ENCODE results near the gene C1QL4. TPM values are rescaled to one million over a fixed set of nuclear protein-coding genes. Genes with fewer than 3 reads are reported as not detected.
"Not testable (repeated sequence)": the region's sequence is repeated elsewhere in the genome, so short reads cannot be mapped to it uniquely, and the experiment has no call there.

C1QL4 gene
- not detected for total RNA-seq

- peak; percentile 89 for DNase-seq
These were observed at the start of gene C1QL4 for GRCh38 chr12:49336645-49337584. Gene C1QL4 (minus strand): TSS chr12:49337188. CDS start chr12:49336477, 711 bp downstream.

DNA sequence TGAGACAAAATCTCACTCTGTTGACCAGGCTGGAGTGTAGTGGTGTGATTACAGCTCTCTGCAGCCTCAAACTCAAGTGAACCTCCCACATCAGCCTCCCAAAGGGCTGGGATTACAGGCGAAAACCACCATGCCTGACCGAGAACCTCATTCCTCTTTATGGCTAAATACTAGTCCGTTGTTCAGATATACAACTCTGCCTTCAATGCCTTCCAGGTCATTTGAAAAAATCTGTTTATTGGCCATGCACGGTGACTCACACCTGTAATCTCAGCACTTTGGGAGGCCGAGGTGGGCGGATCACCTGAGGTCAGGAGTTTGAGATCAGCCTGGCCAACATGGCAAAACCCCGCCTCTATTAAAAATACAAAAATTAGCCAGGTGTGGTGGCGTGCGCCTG lies 43.2 kb upstream of the C1QL4 start:
- DNase-seq, result not testable (repeated sequence)

DNA sequence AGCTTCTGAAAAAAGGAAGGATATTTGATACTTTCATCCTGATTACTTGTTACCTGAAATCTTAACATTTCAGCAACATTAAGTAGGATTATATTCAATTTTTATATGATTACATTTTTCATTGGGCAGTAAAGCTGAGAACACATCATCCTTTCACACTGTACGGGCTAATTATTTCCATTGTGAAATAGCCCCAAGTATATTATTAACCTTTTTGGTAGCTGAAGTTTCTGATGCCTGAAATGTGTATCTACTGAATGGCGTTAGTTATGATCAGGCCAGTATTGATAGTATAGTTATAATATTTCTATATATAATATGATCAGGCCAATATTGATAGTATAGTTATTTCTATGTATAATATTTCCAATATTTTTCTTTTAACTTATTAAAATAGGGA lies 40.4 kb upstream of the C1QL4 start:
- DNase-seq, result no peak

DNA sequence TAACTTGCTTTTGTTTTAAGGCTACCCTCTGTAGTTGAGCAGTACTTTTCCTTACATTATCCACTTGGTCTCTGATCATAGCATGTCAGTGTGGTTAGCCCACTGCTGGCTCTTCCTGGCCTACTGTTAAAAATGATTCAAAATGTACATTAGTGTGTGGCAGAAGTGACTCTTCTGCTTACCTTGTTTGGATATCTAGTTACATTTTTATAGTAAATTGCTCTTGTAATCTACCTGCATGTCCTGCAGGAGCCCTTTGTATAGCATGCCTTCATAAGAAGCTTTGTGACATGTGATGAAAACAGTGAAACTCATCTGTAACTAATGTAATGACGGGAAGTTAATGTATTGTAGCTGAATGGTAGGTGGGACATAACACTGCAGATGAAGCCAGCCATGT lies 38.4 kb upstream of the C1QL4 start:
- DNase-seq, result no peak

- no peak for DNase-seq
These were observed 33.6 kb upstream of the C1QL4 start for GRCh38 chr12:49370539-49370938.

GRCh38 chr12:49369411-49370145 lies 32.6 kb upstream of the C1QL4 start:
- peak; percentile 56 for DNase-seq

- no peak for DNase-seq
These were observed 31.2 kb upstream of the C1QL4 start for GRCh38 chr12:49368240-49368600.

GRCh38 chr12:49367381-49368239 lies 30.6 kb upstream of the C1QL4 start, which contains the start of gene SPATS2:
Gene SPATS2 (plus strand): TSS chr12:49367462. CDS start chr12:49461013, 93,551 bp downstream.
- DNase-seq, result peak; percentile 64

- peak; percentile 98 for DNase-seq
These were observed 29.8 kb upstream of the C1QL4 start for GRCh38 chr12:49366652-49367380.

- no peak for DNase-seq
These were observed 29.2 kb upstream of the C1QL4 start for GRCh38 chr12:49366096-49366651.

- DNase-seq, result no peak
These were observed 28.6 kb upstream of the C1QL4 start for GRCh38 chr12:49365542-49365941.

- no peak for DNase-seq
These were observed 28.0 kb upstream of the C1QL4 start for GRCh38 chr12:49364989-49365388.

- no peak for DNase-seq
These were observed 25.1 kb upstream of the C1QL4 start for GRCh38 chr12:49362077-49362476.

DNA sequence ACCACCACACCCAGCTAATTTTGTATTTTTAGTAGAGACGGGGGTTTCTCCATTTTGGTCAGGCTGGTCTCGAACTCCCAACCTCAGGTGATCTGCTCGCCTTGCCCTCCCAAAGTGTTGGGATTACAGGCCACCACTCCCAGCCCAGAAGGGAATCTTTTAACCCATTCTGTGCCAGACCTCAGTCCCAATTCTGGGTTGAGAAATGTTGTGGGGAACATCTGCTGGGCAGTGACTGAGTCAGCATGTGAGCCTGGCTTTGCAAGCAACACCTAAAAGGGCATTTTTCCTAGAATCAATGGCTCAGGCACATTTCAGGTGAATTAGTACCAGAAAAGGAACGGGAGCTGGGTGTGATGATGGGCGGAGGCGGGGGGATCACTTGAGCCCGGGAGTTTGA lies 22.7 kb upstream of the C1QL4 start:
- no peak for DNase-seq

- DNase-seq, result peak; percentile 87
These were observed 21.6 kb upstream of the C1QL4 start for GRCh38 chr12:49358483-49359141.

DNA sequence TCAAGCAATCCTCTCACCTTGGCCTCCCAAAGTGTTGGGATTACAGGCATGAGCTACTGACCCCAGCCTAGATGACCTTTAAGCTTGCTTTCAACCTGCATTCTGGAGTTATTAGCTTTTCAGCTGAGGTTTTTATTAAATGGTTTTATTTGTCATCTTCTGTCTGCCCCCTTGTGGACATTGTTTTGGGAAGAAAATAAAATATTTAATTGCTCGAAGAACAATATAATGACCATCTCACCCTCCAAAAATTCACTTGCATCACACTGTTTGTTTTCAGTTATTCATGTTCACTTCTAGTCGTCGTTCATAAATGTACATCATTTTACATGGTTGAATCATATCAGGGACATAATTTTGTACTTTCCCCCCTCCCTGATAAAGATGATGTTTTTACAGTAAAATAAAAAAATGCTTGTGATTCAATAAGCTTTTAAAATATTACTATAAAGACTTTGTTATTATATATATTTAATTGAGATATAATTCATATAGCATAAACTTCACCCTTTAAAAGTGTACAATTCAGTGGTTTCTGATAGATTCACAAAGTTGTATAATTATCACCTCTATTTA lies 20.2 kb upstream of the C1QL4 start:
- no peak for DNase-seq

DNA sequence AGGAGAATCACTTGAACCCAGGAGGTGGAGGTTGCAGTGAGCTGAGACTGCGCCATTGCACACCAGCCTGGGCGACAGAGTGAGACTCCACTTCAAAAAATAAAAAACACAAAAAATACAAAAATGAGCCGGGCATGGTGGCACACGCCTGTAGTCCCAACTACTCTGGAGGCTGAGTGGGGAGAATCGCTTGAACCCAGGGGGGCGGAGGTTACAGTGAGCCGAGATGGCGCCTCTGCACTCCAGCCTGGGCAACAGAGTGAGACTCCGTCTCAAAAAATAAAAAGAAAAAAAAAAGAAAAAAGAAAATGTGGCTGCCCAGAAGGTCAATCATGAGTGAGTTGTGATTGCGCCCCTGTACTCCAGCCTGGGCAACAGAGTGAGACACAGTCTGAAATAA lies 18.9 kb upstream of the C1QL4 start:
- no peak for DNase-seq

- DNase-seq, result no peak
These were observed 15.4 kb upstream of the C1QL4 start for GRCh38 chr12:49352351-49352750.

DNA sequence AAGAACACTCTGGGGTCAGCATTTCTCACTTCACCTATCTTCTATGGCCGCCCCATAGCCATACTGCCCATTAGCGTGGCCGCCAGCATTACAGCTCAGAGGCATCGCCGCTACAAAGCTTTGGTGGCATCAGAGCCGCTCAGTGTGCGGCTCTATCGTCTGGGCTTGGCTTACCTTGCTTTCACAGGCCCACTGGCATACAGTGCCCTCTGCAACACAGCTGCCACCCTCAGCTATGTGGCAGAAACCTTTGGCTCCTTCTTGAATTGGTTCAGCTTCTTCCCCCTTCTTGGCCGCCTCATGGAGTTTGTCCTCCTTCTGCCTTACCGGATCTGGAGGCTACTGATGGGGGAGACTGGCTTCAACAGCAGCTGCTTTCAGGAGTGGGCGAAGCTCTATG lies 12.3 kb upstream of the C1QL4 start:
- DNase-seq, result no peak

DNA sequence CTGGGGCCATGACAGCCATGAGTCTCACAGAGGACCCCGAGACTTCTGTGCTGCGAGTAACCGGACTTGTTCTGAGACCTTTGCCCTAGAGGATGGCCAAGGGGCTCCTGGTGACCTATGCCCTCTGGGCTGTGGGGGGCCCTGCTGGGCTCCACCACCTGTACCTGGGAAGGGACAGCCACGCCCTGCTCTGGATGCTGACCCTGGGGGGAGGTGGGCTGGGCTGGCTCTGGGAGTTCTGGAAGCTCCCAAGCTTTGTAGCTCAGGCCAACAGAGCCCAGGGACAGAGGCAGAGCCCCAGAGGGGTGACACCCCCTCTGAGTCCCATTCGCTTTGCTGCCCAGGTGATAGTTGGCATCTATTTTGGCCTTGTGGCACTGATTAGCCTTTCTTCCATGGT lies 11.8 kb upstream of the C1QL4 start:
- no peak for DNase-seq
